ENCODE measurements around the gene LRRC8E.
A peak's percentile ranks its signal among the peaks of the same experiment; 100 is the strongest.

LRRC8E gene

GRCh38 chr19:7924651-7925170, 36.4 kb downstream of the LRRC8E start:
- no peak for DNase-seq (ENCODE audit: extremely low spot score)
- POLR2A ChIA-PET = interaction anchor here (0.7 kb wide), 1 partner anchor 19 kb away, joined by 7 read pairs; no protein-coding TSS in a partner anchor

GRCh38 chr19:7925171-7925851, 37.0 kb downstream of the LRRC8E start:
- TF ChIP-seq CTCF (IDR thresholded peaks at IDR 0.05; ENCODE audit: control extremely low read depth, extremely low read depth, low read depth, missing control alignments) = peak; percentile 89
- POLR2A ChIA-PET = no interaction called here
- peak; percentile 82 for DNase-seq (ENCODE audit: extremely low spot score)
- CTCF ChIA-PET = interaction anchor here (7.2 kb wide), 1 partner anchor 17 kb away, joined by 90 read pairs; the partner anchor contains the start of gene TIMM44

More at GRCh38 chr19:7924651-7925170, 36.4 kb downstream of the LRRC8E start:
- CTCF ChIA-PET = interaction anchor here (1.5 to 2.8 kb wide), 5 partner anchors 19 to 356 kb away, joined by 5 to 8 read pairs (median 5); partner anchors contain the start of gene TIMM44
- TF ChIP-seq CTCF (IDR thresholded peaks at IDR 0.05; ENCODE audit: control extremely low read depth, extremely low read depth, low read depth, missing control alignments) = no peak

- POLR2A ChIA-PET = no interaction called here
- CTCF ChIA-PET = interaction anchor here (1.5 to 7.2 kb wide), 3 partner anchors 9 to 16 kb away, joined by 3 to 90 read pairs (median 5); partner anchors contain the start of gene TIMM44
- TF ChIP-seq CTCF (IDR thresholded peaks at IDR 0.05; ENCODE audit: control extremely low read depth, extremely low read depth, low read depth, missing control alignments) = no peak
- DNase-seq (ENCODE audit: extremely low spot score) = peak; percentile 90
These were observed 37.9 kb downstream of the LRRC8E start, which contains the start of gene CTXN1 for GRCh38 chr19:7926021-7926726. CTXN1 (minus strand) TSS chr19:7926135; CDS start chr19:7925538, 597 bp downstream.

GRCh38 chr19:7926727-7927604, 38.7 kb downstream of the LRRC8E start:
- TF ChIP-seq CTCF (IDR thresholded peaks at IDR 0.05; ENCODE audit: control extremely low read depth, extremely low read depth, low read depth, missing control alignments) = no peak
- POLR2A ChIA-PET = interaction anchor here (0.6 kb wide), 1 partner anchor 288 kb away, joined by 3 read pairs; no protein-coding TSS in a partner anchor
- CTCF ChIA-PET = interaction anchor here (1.5 to 7.2 kb wide), 3 partner anchors 9 to 15 kb away, joined by 3 to 90 read pairs (median 5); partner anchors contain the start of gene TIMM44
- DNase-seq (ENCODE audit: extremely low spot score) = no peak

- no peak for TF ChIP-seq CTCF (IDR thresholded peaks at IDR 0.05; ENCODE audit: control extremely low read depth, extremely low read depth, low read depth, missing control alignments)
- DNase-seq (ENCODE audit: extremely low spot score) = no peak
- POLR2A ChIA-PET = interaction anchor here (0.6 kb wide), 1 partner anchor 287 kb away, joined by 3 read pairs; no protein-coding TSS in a partner anchor
- CTCF ChIA-PET = interaction anchor here (7.2 kb wide), 1 partner anchor 15 kb away, joined by 90 read pairs; the partner anchor contains the start of gene TIMM44
These were observed 39.5 kb downstream of the LRRC8E start for GRCh38 chr19:7927605-7928333.
